SK-N-MC (cell line): ENCODE data around the gene NEDD4L.

ENCODE experiments used
- EZH2 ChIP-seq: fragments of 200-600 bp; sonication (generic); IDR thresholded peaks from one replicate; pipeline ENCODE4 v1.6.1; 2017; ENCODE audit warnings: antibody characterized with exemption
- FOXP2 ChIP-seq: optimal IDR thresholded peaks from 2 replicates; pipeline ENCODE3; 2011; ENCODE audit warnings: mild to moderate bottlenecking, moderate library complexity; ENCODE audit not compliant: insufficient read depth; ENCODE audit errors: extremely low read length, control extremely low read depth
- POLR2AphosphoS5 ChIP-seq: IDR thresholded peaks from 2 replicates; pipeline ENCODE4 v1.6.1; 2012; ENCODE audit warnings: mild to moderate bottlenecking, low read depth, low read length, borderline replicate concordance

DNA sequence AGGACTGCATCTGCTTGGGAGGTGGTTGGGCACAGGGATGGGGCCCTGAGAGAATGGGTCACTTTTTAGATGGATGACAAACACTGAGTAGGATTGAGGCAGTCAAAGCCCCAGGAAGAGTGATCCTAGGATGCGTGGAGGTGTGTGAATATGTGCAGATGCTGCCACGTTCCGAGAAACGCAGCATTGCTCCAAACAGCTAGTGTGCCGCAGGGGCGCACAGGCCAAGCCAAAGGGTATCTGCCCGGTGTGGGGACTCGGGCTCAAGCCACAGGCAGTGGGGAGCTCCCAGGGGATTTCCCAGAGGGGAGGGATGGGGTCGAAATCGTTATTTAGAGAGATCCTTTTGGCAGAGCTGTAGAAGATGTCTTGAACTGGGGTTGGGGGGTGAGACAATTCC is 310.8 kb downstream of the NEDD4L start:
- TF ChIP-seq POLR2AphosphoS5 (no peak), EZH2 (no peak), FOXP2 (no peak)
